Motor neuron (in vitro differentiated cells): ENCODE measurements around the gene PLCB1. TPM values are rescaled to one million over a fixed set of nuclear protein-coding genes. Genes with fewer than 3 reads are reported as not detected.

Source experiments
- ATAC-seq, 8 experiments: fragments of 200-7000 bp; cut with Tn5 transposase; replicated peaks in 6 of 8; 2 replicates each; pipeline ENCODE4 v1.8.0; 2021; ENCODE audit warnings: mild to moderate bottlenecking in 8 of 8, moderate library complexity in 8 of 8
- H3K27ac ChIP-seq, 2 donors: fragments of 250-450 bp; sonication (Bioruptor Pico); 2 replicates each; pipeline ENCODE4 v1.9.0; 2021; ENCODE audit warnings: antibody characterized with exemption in 2 of 2, mild to moderate bottlenecking in 2 of 2, moderate library complexity in 1 of 2
- H3K4me1 ChIP-seq, 2 donors: fragments of 250-450 bp; sonication (Bioruptor Pico); replicated peaks in 1 of 2; 2 replicates each; pipeline ENCODE4 v1.6.1; 2021; ENCODE audit warnings: antibody characterized with exemption in 2 of 2, mild to moderate bottlenecking in 2 of 2, moderate library complexity in 1 of 2
- H3K4me3 ChIP-seq, 5 donors: fragments of 250-450 bp; sonication (Bioruptor Pico); 2 replicates each; pipeline ENCODE4 v1.9.0; 2021; ENCODE audit warnings: antibody characterized with exemption in 5 of 5, mild to moderate bottlenecking in 5 of 5, moderate library complexity in 4 of 5
- WGBS, 10 experiments: fragments of 450-650 bp; shearing (Covaris generic); methylation state at CpG; one replicate each; pipeline ENCODE4 v1.0.0; 2022; 5-methylcytosine and 5-hydroxymethylcytosine counted together
- in situ Hi-C, 9 experiments: fragments of 400-800 bp; cut with MboI; loops; one replicate each; pipeline ENCODE4 v1.15.0; 2021; ENCODE audit warnings: low sequenced_read_pairs in 9 of 9, low pct_unique_long_range_greater_than_20kb in 2 of 9; ENCODE audit not compliant: unreplicated experiment in 9 of 9
- total RNA-seq, 8 experiments: library from RNA; unstranded; fragments of 300-600 nt; gene quantifications; 2 replicates each; pipeline versions ENCODE4 v1.2.3 to v1.2.4, GENCODE V29; 2022

PLCB1 gene
- total RNA-seq, 8 experiments from 2014 or later = 7.7 to 65.5 (median 36.2) TPM

DNA sequence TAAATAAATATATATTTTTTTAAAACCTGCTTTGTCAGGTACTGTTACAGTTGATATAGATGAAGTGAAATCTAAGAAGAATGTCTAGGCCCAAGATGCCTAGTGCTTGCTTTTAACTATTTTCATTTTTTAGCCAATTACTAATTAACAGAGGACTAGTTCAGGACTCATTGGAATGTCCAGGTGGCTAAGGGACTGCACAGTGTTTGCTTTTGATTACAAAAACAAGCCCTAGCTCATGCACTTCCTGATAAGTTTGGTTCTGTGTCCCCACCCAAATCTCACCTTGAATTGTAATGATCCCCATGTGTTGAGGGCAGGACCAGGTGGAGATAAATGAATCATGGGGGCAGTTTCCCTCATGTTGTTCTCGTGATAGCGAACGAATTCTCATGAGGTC, 417.1 kb downstream of the PLCB1 start:
- H3K4me1 ChIP-seq = no peaks in the 10 kb centered on the region
- in situ Hi-C loops = no loop called here
- no peak overlapping the region for H3K27ac ChIP-seq
- no peak for ATAC-seq
- WGBS, 10 experiments = 67 to 100% (median 97%) methylated on average over 2 to 3 of the region's 3 CpGs; no CpG with 5 or more reads in 4 of the 10 experiments
- H3K4me3 ChIP-seq = no peak overlapping the region

DNA sequence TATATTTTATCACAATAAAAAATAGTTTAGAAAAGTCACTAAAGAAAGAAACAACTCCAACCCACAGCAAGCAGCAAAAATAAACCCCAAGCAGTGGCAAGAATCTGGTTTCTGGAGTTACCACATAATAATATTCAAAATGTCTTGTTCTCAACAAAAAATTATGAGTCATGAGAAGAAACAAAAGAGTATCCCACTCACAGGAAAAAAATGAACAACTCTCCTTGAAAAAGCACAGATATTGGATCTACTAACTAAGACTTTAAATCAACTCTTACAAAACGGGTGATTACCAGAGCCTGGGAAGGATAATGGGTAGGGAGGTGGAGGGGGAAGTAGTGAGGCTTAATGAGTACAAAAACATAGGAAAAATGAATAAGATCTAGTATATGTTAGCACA, 425.6 kb downstream of the PLCB1 start:
- ATAC-seq = no peak
- Histone ChIP-seq H3K4me1 (no peaks in the 10 kb centered on the region), H3K4me3 (no peak overlapping the region), H3K27ac (no peak overlapping the region)
- in situ Hi-C loops = no loop called here
- WGBS, 10 experiments = 18 to 100% (median 77%) methylated on average over 1 of the region's 1 CpG; no CpG with 5 or more reads in 4 of the 10 experiments

DNA sequence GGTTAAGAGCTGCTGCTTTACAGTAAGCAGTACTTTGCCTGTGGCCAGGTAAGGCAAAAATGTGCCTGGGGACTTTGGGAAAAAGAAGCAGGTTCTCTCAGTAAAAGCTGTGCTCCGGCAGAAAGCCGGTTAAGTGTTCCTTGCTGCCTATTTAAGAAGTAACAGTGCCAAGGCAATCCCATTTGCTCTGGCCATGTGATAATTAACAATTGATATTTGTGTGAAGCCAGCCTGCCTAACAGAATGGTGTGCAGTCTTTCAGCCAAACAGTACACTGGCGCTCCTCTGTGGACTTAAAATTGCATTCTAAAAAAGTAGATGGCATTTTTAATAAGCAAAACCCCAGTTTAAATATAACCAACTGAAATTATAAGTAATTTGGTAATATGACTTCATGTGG, 430.3 kb downstream of the PLCB1 start:
- in situ Hi-C loops = no loop called here
- no peak for ATAC-seq

DNA sequence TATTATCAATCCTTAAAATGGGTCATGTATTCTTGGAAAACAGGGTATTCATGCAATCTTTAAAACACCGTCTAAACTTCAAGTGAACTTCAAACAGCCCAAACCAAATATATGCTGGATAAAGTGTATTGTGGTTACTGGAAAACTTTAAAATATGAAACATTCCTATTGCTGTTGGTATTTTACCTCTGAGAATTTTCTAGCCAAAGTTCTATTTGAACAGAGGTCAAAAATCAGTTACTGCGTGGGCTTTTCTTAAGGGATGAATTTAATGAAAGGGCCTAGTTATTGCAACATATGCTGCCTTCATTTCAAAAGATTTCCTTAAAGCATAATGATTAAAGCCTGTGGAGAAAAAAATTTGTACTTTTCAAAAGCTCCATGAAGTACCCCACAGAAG, 436.0 kb downstream of the PLCB1 start:
- Histone ChIP-seq H3K27ac (no peak overlapping the region), H3K4me1 (no peaks in the 10 kb centered on the region), H3K4me3 (no peak overlapping the region)
- 17 to 100% (median 88%) methylated on average over 1 to 2 of the region's 2 CpGs for WGBS, 10 experiments
- in situ Hi-C loops = no loop called here
- ATAC-seq = no peak

More for the DNA sequence above, 430.3 kb downstream of the PLCB1 start:
- 73 to 100% (median 96%) methylated on average over 2 to 3 of the region's 3 CpGs; no CpG with 5 or more reads in 1 of the 10 experiments for WGBS, 10 experiments
- no peak overlapping the region for H3K4me3 ChIP-seq
- no peaks in the 10 kb centered on the region for H3K4me1 ChIP-seq
- no peak overlapping the region for H3K27ac ChIP-seq

DNA sequence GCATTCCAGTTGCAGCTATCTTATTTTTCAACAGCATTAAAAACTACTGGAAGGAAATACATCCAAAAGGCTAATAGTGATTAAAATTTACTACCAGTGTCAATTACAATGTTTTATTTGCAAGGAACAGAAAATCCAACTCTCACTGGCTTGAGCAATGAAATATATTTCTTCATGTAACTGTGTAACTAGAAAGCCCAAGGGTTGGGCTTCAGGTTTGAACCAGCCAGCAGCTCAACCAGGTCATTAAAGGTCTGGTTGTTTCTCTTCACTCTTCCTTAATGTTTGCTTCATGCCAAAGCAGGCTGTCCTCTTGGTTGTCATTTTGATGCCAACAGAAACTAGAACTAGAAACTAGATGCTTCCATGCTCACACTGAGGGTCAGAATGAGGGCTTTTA, 437.7 kb downstream of the PLCB1 start:
- in situ Hi-C loops = no loop called here
- H3K4me1 ChIP-seq = no peaks in the 10 kb centered on the region
- H3K4me3 ChIP-seq = no peak overlapping the region
- no peak overlapping the region for H3K27ac ChIP-seq
- no peak for ATAC-seq

DNA sequence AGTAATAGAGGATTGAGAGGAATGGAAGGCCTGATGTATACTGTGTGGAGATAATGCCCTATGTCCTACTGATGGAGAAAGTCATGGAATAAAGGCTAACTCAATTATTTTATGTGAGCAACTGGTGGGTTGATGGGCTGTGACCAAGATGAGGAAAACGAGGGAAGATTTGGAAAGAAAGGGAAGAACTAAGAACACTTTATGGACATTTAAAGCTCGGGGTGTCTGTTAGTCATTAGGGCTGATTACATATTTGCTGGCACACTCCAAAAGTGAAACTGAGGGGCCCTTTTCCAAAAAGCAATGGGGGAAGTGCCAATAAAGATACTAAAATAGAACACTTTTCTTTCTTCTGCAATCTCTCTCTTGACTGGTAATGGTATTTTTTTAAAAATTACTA, 439.5 kb downstream of the PLCB1 start:
- 0 to 100% (median 88%) methylated on average over 1 to 2 of the region's 2 CpGs; no CpG with 5 or more reads in 1 of the 10 experiments for WGBS, 10 experiments
- in situ Hi-C loops = no loop called here
- no peak overlapping the region for H3K4me3 ChIP-seq
- ATAC-seq = no peak
- no peak overlapping the region for H3K27ac ChIP-seq
- H3K4me1 ChIP-seq = no peaks in the 10 kb centered on the region

DNA sequence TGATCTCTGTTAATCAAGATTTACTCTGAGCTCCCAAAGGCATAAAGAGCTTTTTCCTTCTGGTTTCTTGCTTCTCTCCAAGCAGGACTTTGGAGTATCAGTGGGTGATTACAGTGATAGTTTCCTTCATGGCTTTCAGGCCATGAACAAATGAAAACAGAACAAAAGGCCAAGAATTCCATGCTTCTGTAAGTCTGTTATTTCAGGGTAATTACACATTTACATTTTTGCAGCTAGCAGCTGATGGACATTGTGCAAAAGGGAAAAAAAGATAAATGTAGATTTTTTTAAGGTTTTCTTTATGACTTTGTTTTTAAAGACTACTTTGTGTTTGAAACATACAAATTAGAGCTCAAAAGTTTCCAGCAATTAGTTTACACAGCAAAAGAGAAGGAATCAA, 441.6 kb downstream of the PLCB1 start:
- in situ Hi-C loops = no loop called here
- H3K4me1 ChIP-seq = no peaks in the 10 kb centered on the region
- no peak overlapping the region for H3K4me3 ChIP-seq
- ATAC-seq = no peak
- H3K27ac ChIP-seq = no peak overlapping the region

DNA sequence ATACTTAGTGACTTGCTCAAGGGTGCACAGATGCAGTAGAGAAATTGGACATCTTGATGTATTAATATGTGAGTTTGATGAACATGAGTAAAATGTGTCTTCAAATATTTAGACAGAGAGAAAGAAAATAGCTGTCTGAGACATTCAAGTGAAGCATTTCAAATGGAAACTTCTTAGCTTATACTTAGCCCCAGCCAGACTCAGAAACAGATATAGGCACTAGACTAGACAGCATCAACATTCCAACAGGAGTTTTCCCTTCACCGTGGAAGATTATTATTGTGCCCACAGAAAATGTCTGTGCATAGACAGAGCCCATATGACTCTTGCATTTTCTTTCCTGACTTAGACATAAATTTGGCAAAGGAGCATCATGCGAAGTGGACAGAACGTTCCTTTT, 443.0 kb downstream of the PLCB1 start:
- in situ Hi-C loops = no loop called here
- peak in 1 of 8 experiments; percentile 64 for ATAC-seq
- no peaks in the 10 kb centered on the region for H3K4me1 ChIP-seq
- WGBS, 10 experiments = 68 to 100% (median 97%) methylated on average over 1 to 3 of the region's 3 CpGs; no CpG with 5 or more reads in 1 of the 10 experiments
- no peak overlapping the region for H3K4me3 ChIP-seq
- no peak overlapping the region for H3K27ac ChIP-seq

DNA sequence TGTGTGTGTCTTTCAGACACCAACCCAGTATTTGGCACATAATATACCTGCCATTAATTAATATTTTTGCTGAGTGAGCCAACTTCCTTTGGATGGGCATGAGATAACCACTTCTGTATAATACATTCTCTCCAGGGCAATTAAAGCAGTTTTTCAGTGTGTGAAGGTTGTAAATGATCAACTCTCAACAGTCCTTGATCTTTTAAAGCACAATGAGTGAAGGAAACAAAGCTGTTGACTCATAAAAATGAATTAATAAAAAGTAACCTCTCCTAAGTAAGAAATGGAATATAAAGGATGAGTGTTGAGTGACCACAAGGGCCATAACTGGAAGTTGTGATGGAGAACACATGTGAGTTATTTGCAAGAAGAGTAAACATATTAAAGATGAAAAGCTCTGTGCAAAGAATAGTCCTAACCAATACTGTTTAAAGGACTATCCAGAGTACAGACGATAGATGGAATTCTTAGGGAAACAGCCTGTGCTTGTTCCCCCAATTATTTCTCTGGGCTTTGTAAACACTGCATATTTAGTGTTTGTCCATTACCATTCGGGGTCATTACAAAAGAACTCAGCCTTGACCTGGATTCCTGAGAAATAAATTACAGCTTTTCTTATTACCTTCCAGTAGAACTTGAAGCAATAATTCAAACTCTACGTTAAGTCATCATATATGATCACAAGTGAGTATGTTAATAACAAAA, 446.2 kb downstream of the PLCB1 start:
- ATAC-seq = peak in 1 of 8 experiments; percentile 47
- no peak overlapping the region for H3K4me3 ChIP-seq
- no peak overlapping the region for H3K27ac ChIP-seq
- WGBS, 10 experiments = 11 to 81% (median 50%) methylated on average over 1 to 3 of the region's 3 CpGs; no CpG with 5 or more reads in 1 of the 10 experiments
- in situ Hi-C loops = no loop called here
- H3K4me1 ChIP-seq = peaks cover 0 to 4% of the 10 kb centered on the region in 2 donors

DNA sequence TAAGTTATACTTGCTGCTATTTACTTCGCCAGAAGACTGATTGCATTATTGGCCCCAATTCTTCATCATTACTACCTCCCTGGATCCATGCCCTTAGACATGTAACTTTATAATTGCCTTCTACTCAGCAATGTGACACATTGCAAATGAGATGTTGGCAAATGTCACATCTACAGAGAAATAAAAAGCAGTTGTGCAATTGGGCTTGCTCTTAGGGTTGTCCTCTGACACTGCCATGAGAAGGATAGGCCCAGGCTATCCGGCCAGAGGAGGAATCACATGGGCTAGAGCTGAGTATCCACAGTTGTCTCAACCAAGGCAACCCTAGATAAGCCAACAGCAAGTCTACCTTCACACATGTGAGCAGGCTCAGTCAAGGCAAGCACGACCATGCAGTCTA, 447.0 kb downstream of the PLCB1 start:
- WGBS, 10 experiments = 58 to 100% (median 90%) methylated on average over 1 to 2 of the region's 3 CpGs; no CpG with 5 or more reads in 3 of the 10 experiments
- Histone ChIP-seq H3K4me3 (no peak overlapping the region), H3K4me1 (peaks cover 0 to 9% of the 10 kb centered on the region in 2 donors), H3K27ac (no peak overlapping the region)
- ATAC-seq = no peak
- in situ Hi-C loops = no loop called here

DNA sequence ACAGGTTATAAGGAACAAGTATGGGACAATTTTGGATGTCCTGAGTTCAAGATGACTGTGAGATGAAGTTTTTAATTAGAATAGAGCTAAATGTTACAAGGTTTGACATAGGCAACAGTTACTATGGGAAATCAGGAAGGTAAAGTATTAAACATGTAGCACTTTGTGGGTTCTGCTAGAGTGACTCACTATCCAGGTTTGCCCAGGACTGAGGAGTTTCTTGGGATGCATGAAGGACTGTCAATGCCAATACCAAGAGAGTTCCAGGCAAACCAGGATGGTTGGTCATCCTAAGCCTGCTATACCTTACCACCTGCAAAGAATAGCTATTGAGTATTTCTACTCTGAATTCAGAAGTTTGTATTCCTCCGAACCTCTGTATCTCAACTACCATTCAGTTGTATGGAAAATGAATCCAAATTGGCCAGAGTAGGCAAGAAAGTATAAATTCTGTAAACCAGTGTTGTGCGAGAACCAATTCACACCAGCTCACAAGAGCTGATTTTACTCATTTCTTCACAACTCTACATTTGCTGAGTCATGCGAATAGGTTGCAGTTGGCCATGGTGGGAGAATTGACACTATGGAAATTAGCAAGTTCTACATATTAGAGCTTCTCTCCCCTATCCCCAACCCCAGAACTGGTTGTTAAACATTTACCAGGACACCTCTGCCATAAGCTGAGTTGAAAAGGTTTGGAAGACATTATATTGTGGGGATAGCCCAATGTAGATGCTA, 449.5 kb downstream of the PLCB1 start:
- H3K4me1 ChIP-seq = peaks cover 0 to 9% of the 10 kb centered on the region in 2 donors
- ATAC-seq = no peak
- WGBS, 10 experiments = 100% methylated on average over 1 to 3 of the region's 3 CpGs; no CpG with 5 or more reads in 2 of the 10 experiments
- in situ Hi-C loops = no loop called here
- no peak overlapping the region for H3K4me3 ChIP-seq
- no peak overlapping the region for H3K27ac ChIP-seq

DNA sequence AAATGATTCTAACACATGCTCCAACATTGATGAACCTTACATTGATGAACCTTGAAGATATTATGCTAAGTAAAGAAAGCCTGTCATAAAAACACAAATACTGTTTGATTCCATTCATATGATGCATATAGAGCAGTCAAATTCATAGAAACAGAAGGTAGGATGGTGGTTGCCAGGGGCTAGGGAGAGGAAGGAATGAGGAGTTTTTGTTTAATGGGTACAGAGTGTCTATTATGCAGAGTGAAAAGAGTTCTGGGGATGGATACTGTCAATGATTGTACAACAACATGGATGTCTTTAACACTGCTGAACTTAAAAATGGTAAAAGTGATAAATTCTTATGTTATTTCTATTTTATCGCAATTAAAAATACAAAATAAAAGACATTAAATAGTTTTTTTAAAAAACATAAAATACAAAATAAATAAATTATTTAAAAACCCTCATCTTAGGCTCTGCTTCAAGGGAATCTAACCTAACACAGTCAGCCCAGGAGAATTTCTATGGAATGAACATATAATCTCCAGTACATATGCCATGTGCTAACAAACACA, 451.0 kb downstream of the PLCB1 start:
- WGBS, 10 experiments = 86 to 100% (median 100%) methylated on average over 1 of the region's 1 CpG; no CpG with 5 or more reads in 1 of the 10 experiments
- ATAC-seq = peak in 4 of 8 experiments; percentile 40 to 80 (median 72)
- no peak overlapping the region for H3K4me3 ChIP-seq
- H3K27ac ChIP-seq = no peak overlapping the region
- peaks cover 9 to 13% of the 10 kb centered on the region in 2 donors for H3K4me1 ChIP-seq
- in situ Hi-C loops = no loop called here

DNA sequence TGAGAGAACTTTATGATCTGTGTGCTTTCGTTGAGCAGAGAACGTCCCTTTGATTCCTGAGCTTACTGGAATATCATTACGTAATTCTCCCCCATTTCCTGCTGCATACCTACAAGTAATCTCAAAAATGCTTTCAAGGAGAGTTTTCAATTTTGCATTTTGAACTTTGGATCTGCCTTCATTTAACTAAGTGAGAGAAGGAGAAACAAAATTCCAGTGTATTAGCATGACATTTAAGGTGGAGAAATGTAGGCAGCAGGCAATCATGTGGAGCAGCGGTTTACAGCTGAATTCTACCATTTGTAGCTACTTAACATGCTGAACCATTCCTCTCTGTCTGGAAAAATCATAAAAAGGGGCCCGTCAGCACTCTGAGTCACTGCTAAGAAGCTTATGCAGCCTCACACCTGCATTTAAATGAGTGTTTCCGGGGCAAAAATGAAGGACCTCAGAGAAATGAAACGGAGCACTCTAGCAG, 451.5 kb downstream of the PLCB1 start:
- Histone ChIP-seq H3K4me1 (peaks cover 9 to 13% of the 10 kb centered on the region in 2 donors), H3K27ac (no peak overlapping the region), H3K4me3 (no peak overlapping the region)
- WGBS, 10 experiments = 0 to 100% (median 62%) methylated on average over 1 to 7 of the region's 7 CpGs
- in situ Hi-C loops = no loop called here
- ATAC-seq = peak; percentile 70 to 94 (median 89)
